GM19438 (cell line): ENCODE results near the gene SCD5.
A peak's percentile ranks its signal among the peaks of the same experiment; 100 is the strongest.
"Not testable (repeated sequence)": the region's sequence is repeated elsewhere in the genome, so short reads cannot be mapped to it uniquely, and the experiment has no call there.

Experiments used
- ATAC-seq: cut with Tn5 transposase; IDR thresholded peaks from one replicate; pipeline ENCODE4 v1.9.1; 2021; ENCODE audit warnings: low read depth; ENCODE audit not compliant: unreplicated experiment

Gene SCD5

DNA sequence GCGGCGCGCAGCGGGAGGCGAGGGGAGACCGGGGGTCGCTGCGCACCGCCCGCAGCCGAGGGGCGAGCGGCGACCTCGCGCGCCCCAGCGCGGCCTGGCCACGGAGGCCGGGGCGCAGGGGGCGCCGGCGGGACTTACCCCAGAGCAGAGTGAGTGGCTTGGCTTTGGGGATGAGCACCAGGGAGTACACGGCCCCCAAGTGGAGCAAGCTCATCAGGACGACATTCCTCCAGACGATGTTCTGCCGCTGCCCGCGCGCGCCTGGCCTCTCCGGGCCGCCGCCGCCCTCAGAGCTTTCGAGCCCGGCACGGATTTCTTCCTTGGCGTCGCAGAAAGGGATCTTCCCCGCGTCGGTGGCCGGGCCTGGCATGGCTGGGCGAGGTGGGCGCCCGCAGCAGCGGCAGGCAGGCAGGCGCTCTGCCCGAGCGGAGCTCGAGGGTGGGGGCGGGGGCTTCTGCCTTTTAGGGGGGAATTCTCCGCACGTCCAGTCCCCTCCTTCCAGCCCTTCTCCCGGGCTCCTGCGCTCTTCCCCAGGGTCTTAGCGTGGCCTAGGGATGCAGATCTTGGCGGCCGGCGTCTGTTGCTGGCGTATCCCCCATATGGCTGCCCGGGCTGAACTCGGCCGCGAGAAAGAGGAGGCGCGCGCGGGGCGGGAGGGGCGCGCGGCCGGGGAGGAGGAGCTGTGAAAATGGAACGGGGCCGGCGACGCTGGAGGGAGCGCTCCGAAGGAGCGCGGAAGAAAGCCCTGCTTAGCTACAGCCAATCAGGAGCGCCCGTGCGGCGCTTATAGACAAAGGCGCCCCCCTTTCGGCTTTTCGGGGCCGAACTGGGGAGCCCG, at the start of gene SCD5:
SCD5 (minus strand) TSS at position 629 of the 838 bp plus-strand sequence; CDS start at position 370, 259 bp downstream.
- peak; percentile 93 for ATAC-seq

GRCh38 chr4:82842593-82842992, 44.0 kb upstream of the SCD5 start:
- ATAC-seq = no peak

GRCh38 chr4:82839624-82840023, 41.0 kb upstream of the SCD5 start:
- ATAC-seq = no peak

- no peak for ATAC-seq
Observed at GRCh38 chr4:82833696-82834313, 35.2 kb upstream of the SCD5 start.

DNA sequence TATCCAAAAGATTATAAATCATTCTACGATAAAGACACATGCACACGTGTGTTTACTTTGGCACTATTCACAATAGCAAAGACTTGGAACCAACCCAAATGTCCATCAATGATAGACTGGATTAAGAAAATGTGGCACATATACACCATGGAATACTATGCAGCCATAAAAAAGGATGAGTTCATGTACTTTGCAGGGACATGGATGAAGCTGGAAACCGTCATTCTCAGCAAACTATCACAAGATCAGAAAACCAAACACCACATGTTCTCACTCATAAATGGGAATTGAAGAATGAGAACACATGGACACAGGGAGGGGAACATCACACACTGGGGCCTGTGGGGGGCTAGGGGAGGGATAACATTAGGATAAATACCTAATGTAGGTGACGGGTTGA, 34.5 kb upstream of the SCD5 start:
- ATAC-seq = not testable (repeated sequence)

GRCh38 chr4:82825425-82825824, 26.8 kb upstream of the SCD5 start:
- ATAC-seq = no peak

DNA sequence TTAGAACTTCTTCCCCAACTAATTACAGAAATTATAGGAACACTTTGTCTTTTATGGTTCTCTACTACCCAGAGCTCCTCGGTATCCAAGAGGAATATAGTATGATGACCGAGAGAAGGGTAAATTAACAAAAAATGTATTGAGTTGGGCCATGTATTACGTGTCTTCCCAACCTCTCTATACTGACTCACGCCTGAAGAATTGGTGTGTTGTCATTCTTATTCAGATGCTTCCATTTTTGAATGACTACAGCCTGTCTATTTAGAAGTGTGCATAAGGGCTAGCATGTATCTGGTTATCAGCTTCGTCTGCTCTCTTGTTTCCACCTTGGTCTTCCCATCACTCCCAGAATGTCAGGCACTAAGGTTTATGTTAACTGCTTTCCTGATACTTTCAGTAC, 24.5 kb upstream of the SCD5 start:
- ATAC-seq = no peak

DNA sequence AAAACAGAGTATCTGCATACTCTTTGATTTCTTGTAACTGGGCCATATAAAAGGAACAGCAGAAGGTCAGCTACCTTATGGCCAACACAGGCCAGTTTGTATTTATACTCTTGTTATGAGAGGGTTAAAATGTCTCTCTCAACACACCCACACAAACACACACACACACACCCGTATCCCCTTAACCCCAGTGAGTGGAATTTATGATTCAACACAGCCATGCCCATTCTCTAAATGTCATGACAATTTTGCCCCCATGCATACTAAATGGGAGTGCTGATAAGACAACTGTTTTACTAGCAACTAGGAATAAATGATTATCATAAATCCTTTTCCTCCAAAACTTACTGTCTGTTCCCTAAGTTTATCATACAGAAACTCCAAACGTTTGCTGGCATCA, 22.1 kb upstream of the SCD5 start:
- no peak for ATAC-seq

GRCh38 chr4:82818664-82819662, 20.4 kb upstream of the SCD5 start:
- peak; percentile 77 for ATAC-seq

DNA sequence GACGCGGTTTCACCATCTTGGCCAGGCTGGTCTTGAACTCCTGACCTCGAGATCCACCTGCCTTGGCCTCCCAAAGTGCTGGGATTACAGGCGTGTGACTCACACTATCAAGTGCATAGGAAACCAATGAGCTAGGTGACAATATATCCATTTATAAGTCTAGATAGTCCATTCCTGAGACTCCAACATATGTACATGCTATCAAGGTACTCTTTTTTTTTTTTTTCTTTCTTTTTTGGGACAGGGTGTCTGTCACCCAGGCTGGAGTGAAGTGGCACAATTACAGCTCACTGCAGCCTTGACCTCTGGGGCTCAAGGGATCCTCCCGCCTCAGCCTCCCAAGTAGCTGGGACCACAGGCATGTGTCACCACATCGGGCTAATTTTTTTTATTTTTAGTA, 18.3 kb upstream of the SCD5 start:
- not testable (repeated sequence) for ATAC-seq

GRCh38 chr4:82814034-82814433, 15.4 kb upstream of the SCD5 start:
- ATAC-seq = no peak

DNA sequence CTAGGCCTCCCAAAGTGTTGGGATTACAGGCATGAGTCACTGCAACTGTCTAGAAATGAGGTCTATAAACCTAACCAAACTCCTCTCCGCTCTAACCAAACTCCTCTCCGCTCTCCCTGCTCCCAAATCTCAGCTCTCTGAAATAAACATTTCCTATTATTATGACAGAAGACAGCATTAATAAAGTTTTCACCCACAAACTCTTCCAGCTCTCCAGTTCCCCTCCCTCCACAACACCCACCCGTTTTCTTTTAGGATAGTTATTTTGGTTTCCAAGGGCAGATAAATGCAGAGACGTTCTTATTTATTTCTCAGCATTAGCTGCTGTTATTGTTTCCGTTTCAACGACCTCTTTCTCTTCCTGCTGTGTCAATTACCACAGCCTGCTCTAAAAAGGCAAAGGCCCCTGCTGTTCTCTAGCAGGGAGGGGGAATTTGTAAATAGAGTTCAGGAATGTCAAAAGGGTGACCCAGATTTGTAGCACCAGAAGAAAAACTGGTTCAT, 13.3 kb upstream of the SCD5 start:
- no peak for ATAC-seq

DNA sequence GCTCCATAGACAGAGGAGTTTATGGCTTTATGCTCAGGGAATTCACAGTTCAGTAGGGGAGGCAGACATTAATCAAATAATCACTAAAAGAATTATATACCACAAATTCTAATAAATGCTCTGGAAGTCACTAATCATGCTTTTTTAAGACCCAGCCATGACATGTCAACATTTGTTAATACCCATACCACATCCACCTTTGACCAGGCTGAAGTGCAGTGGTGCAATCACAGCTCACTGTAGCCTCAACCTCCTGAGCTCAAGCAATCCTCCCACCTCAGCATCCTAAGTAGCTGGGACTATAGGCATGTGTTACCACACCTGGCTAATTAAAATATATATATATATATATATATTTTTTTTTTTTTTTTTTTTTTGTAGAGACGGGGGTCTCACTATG, 12.8 kb upstream of the SCD5 start:
- no peak for ATAC-seq

DNA sequence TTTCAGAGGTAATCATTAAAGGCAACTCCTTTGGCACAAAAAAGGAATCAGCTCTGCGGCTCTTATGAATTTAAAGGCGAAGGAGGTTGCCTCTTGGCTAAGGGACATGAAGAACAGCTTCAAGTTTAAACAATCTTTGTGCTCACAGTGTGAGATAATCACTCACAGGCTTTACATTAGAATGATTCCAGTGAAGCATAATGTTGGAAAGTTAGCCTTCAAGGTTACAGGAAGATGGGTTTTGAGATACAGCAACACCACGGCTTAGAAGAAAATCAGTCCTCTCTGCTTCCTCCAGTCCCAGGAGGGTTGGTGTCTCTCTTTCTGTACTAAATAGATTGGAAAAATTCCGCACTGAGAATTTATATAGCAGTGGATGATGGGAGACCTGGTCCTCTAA, 11.6 kb upstream of the SCD5 start:
- no peak for ATAC-seq

GRCh38 chr4:82809619-82810018, 11.0 kb upstream of the SCD5 start:
- ATAC-seq = no peak

- no peak for ATAC-seq
Observed at GRCh38 chr4:82803746-82804145, 5.2 kb upstream of the SCD5 start.

DNA sequence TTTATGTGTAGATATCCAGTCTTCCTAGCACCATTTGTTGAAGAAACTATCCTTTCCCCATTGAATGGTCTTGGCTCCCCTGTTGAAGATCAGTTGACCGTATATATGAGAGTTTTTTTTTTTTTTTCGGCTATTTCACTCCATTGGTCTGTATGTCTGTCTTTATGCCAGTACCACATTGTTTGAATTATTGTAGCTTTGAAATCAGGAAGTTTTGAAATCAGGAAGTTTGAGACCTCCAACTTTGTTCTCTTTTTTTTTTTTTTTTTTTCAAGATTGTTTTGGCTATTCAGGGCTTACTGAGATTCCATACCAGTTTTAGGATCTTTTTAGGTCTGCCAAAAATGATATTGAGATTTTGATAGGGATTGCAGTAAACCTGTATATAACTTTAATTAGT, 4.3 kb upstream of the SCD5 start:
- ATAC-seq = no peak

DNA sequence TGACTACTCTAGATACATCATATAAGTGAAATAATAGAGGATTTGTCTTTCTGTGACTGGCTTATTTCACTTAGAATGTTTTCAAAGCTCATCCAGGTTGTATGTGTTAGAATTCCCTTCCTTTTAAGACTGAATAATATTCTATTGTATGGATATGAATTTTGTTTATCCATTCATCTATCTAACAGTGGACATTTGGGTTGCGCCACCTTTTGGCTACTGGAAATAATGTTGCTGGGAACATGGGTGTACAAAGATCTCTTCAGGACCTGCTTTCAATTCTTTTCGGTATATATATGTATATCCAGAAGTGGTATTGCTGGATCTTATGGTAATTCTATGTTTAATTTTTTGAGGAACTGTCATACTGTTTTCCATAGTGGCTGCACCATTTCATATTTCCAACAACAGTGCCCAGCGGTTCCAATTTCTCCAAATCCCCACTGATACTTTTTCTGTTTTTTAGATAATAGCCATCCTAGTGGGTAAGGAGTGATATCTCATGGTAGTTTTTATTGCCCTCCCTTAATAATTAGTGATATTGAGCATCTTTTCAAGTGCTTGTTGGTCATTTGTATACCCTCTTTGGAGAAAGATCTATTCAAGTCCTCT, 3.4 kb upstream of the SCD5 start:
- ATAC-seq = no peak

- ATAC-seq = no peak
Observed at GRCh38 chr4:82799006-82799881, 648 bp upstream of the SCD5 start.
